ENCODE data around the gene MAT1A.

- no peak for TF ChIP-seq EP300 (IDR thresholded peaks at IDR 0.05)
- no peak for TF ChIP-seq CTCF (IDR thresholded peaks at IDR 0.05)
- no peak for TF ChIP-seq POLR2A (IDR thresholded peaks at IDR 0.05)
Measured at GRCh38 chr10:80261316-80262030, 28.0 kb downstream of the MAT1A start.
